ENCODE measurements around the gene SPINT2. TPM values are rescaled to one million over a fixed set of nuclear protein-coding genes. Genes with fewer than 3 reads are reported as not detected.
"Not testable (repeated sequence)": the region's sequence is repeated elsewhere in the genome, so short reads cannot be mapped to it uniquely, and the experiment has no call there.

The SPINT2 gene
- total and polyA plus RNA-seq, 5 donors, result 5.7 to 16.6 (median 10.5) TPM

DNA sequence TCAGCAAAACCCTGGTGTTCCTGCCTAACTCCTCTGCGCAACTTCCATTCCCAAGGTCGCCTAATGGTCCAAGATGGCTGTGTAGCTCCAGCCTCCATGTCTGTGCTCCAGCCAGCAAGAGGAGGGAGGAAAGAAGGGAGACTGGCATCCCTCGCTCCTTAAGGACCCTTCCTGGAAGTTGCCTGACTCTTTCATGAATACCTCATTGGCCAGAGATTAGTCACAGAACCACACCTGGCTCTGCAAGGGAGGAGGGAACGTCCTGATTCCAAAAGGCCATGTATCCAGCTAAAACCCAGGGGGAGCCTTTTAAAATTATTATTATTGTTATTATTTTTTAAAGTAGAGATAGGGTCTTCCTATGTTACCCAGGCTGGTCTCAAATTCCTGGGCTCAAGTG lies 60.1 kb downstream of the SPINT2 start:
- no peaks in the 10 kb centered on the region for H3K27me3 ChIP-seq (ENCODE audit: control insufficient read depth, insufficient read depth)
- ATAC-seq (no peak), DNase-seq (peak in 1 of 3 donors; percentile 3)
- H3K4me3 ChIP-seq (ENCODE audit: low read length), result no peak overlapping the region
- no peak overlapping the region for H3K27ac ChIP-seq (ENCODE audit: low read length)
- 94% methylated on average over 4 of the region's 4 CpGs for WGBS
- no peaks in the 10 kb centered on the region for H3K9me3 ChIP-seq (ENCODE audit: control insufficient read depth, low read length)
- H3K4me1 ChIP-seq (ENCODE audit: control insufficient read depth, insufficient read depth, low read length), result no peaks in the 10 kb centered on the region
- intact Hi-C loops (cut with DNase I), result loop anchor here in 3 of 4 donors (5.0 to 10.0 kb wide), 3 partner anchors 72 to 420 kb away; partner anchors contain the start of genes SIPA1L3 (in 1 of the 3) and WDR87 (in 1 of the 3)

DNA sequence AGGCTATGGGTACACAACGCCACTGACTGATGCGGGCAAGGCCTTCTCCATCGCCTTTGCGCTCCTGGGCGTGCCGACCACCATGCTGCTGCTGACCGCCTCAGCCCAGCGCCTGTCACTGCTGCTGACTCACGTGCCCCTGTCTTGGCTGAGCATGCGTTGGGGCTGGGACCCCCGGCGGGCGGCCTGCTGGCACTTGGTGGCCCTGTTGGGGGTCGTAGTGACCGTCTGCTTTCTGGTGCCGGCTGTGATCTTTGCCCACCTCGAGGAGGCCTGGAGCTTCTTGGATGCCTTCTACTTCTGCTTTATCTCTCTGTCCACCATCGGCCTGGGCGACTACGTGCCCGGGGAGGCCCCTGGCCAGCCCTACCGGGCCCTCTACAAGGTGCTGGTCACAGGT lies 62.2 kb downstream of the SPINT2 start:
- WGBS, result 95% methylated on average over 22 of the region's 22 CpGs
- Histone ChIP-seq H3K27ac (ENCODE audit: low read length) (no peak overlapping the region), H3K9me3 (ENCODE audit: control insufficient read depth, low read length) (no peaks in the 10 kb centered on the region), H3K4me3 (ENCODE audit: low read length) (no peak overlapping the region), H3K27me3 (ENCODE audit: control insufficient read depth, insufficient read depth) (no peaks in the 10 kb centered on the region), H3K4me1 (ENCODE audit: control insufficient read depth, insufficient read depth, low read length) (no peaks in the 10 kb centered on the region)
- DNase-seq, result peak in 1 of 3 donors; percentile 47
- no peak for ATAC-seq
- intact Hi-C loops (cut with DNase I), result loop anchor here in 1 of 4 donors (10.0 kb wide), 1 partner anchor 422 kb away; the partner anchor contains the start of genes SIPA1L3 and WDR87

DNA sequence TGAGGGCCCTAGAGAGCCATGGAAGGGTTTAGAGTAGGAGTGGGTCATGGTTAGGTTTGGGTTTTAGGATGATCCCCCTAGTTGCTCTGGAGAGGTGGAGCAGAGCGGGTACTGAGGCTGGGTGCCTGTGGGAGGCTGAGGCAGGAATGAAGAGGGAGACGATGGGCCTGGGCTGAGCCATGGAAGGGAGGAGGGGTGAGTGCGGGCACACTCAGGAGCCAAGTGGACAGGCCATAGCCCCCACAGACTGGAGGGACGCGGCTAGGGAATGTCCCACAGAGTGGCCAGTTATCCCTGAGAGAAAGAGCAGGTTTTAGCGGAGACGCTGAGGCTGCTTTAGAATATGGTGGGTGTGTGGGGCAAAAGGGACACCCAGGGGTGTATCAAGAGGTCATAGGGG lies 65.3 kb downstream of the SPINT2 start:
- ATAC-seq (no peak), DNase-seq (peak in 1 of 3 donors; percentile 14)
- Histone ChIP-seq H3K27ac (ENCODE audit: low read length) (no peak overlapping the region), H3K9me3 (ENCODE audit: control insufficient read depth, low read length) (no peaks in the 10 kb centered on the region), H3K4me1 (ENCODE audit: control insufficient read depth, insufficient read depth, low read length) (no peaks in the 10 kb centered on the region), H3K27me3 (ENCODE audit: control insufficient read depth, insufficient read depth) (no peaks in the 10 kb centered on the region), H3K4me3 (ENCODE audit: low read length) (no peak overlapping the region)
- 96% methylated on average over 7 of the region's 7 CpGs for WGBS
- intact Hi-C loops (cut with DNase I), result loop anchor here (5.0 to 10.0 kb wide), 3 partner anchors 87 to 425 kb away; partner anchors contain the start of genes SIPA1L3 (in 3 of the 4) and WDR87 (in 3 of the 4)

DNA sequence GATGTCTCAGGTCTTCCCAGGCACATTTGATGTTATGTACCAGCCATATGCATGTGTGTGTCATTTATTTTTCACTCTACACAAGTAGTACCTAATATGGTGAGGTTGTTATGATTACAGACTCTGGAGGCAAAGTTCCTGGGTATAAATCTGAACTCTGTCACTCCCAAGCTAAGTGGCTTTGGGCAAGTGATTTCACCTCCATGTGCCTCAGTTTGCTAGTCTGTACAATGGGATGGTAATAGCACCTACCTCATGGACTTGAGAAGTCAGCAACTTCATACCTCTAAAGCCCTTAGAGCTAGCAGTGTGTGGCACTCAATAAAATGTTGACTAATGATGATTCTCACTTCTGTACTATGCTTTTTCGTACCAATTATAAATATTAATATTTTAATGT lies 67.4 kb downstream of the SPINT2 start:
- DNase-seq, result no peak
- no peaks in the 10 kb centered on the region for H3K9me3 ChIP-seq (ENCODE audit: control insufficient read depth, low read length)
- no peaks in the 10 kb centered on the region for H3K4me1 ChIP-seq (ENCODE audit: control insufficient read depth, insufficient read depth, low read length)
- no peak for ATAC-seq
- no peak overlapping the region for H3K27ac ChIP-seq (ENCODE audit: low read length)
- intact Hi-C loops (cut with DNase I), result loop anchor here (2.0 to 10.0 kb wide), 4 partner anchors 89 to 427 kb away; partner anchors contain the start of genes SIPA1L3 (in 2 of the 4) and WDR87 (in 2 of the 4)
- WGBS, result 91% methylated on average over 1 of the region's 1 CpG
- H3K4me3 ChIP-seq (ENCODE audit: low read length), result no peak overlapping the region
- H3K27me3 ChIP-seq (ENCODE audit: control insufficient read depth, insufficient read depth), result no peaks in the 10 kb centered on the region

DNA sequence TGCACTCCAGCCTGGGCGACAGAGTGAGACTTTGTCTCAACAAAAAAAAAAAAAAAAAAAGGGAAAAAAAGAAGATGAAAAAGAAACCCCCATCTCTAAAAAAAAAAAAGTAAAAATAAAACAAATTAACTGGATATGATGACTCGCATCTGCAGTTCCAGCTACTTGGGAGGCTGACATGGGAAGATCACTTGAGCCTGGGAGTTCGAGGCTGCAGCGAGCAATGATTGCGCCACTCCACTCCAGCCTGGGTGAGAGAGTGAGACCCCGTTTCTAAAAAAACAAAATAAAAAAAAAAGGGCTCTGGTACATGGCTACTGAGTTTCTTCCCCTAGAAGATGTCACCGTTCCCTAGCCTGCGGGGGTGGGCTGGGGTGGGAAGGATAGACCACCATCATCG lies 68.9 kb downstream of the SPINT2 start:
- 90% methylated on average over 9 of the region's 9 CpGs for WGBS
- Histone ChIP-seq H3K4me1 (ENCODE audit: control insufficient read depth, insufficient read depth, low read length) (peaks cover 2% of the 10 kb centered on the region), H3K9me3 (ENCODE audit: control insufficient read depth, low read length) (no peaks in the 10 kb centered on the region), H3K4me3 (ENCODE audit: low read length) (no peak overlapping the region), H3K27ac (ENCODE audit: low read length) (no peak overlapping the region), H3K27me3 (ENCODE audit: control insufficient read depth, insufficient read depth) (no peaks in the 10 kb centered on the region)
- ATAC-seq (no peak), DNase-seq (peak in 1 of 3 donors; percentile 15)
- intact Hi-C loops (cut with DNase I), result loop anchor here (2.0 to 10.0 kb wide), 4 partner anchors 91 to 428 kb away; partner anchors contain the start of genes SIPA1L3 (in 2 of the 4) and WDR87 (in 2 of the 4)

DNA sequence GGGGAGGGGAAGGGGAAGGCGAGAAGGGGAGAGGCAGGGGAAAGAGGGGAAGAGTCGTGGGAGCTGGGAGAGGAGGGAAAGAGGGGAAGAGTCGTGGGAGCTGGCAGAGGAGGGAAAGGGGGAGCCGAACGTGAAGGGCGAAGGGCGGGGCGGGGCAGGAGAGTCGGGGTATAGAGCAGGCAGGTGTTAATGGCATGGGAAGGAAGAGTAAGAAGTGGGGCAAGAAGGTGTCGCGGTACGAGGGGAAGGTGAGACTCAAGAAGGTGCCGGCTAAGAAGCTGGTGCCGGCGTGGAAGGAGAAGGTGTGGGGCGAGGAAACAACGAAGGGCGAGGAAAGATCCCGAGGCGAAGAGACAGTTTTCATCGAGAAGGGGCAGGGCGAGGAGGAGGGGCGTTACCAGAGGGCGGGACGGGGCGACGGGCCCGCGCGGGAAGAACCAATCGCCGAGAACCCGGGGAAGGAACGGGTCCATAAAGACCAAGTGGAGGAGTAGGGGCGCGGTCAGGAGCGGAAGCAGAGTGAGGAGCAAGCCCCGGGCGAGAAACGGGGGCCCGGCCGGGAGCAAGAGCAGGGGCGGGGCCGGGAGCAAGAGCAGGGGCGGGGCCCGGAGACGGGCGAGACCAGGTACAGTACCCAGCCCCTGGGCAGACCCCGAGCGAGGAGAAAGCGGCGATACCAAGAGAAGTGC lies 71.7 kb downstream of the SPINT2 start:
- no peaks in the 10 kb centered on the region for H3K27me3 ChIP-seq (ENCODE audit: control insufficient read depth, insufficient read depth)
- H3K9me3 ChIP-seq (ENCODE audit: control insufficient read depth, low read length), result no peaks in the 10 kb centered on the region
- peaks cover 2% of the 10 kb centered on the region for H3K4me1 ChIP-seq (ENCODE audit: control insufficient read depth, insufficient read depth, low read length)
- peak; percentile 95 for ATAC-seq
- peak overlapping the region; percentile 88 for H3K27ac ChIP-seq (ENCODE audit: low read length)
- 1% methylated on average over 52 of the region's 52 CpGs for WGBS
- DNase-seq, result peak; percentile 96 to 98 (median 97)
- intact Hi-C loops (cut with DNase I), result loop anchor here in 3 of 4 donors (2.0 to 10.0 kb wide), 5 partner anchors 36 to 431 kb away; partner anchors contain the start of genes PSMD8 (in 2 of the 3), SIPA1L3 (in 2 of the 3) and WDR87 (in 2 of the 3)
- peak overlapping the region; percentile 73 for H3K4me3 ChIP-seq (ENCODE audit: low read length)

DNA sequence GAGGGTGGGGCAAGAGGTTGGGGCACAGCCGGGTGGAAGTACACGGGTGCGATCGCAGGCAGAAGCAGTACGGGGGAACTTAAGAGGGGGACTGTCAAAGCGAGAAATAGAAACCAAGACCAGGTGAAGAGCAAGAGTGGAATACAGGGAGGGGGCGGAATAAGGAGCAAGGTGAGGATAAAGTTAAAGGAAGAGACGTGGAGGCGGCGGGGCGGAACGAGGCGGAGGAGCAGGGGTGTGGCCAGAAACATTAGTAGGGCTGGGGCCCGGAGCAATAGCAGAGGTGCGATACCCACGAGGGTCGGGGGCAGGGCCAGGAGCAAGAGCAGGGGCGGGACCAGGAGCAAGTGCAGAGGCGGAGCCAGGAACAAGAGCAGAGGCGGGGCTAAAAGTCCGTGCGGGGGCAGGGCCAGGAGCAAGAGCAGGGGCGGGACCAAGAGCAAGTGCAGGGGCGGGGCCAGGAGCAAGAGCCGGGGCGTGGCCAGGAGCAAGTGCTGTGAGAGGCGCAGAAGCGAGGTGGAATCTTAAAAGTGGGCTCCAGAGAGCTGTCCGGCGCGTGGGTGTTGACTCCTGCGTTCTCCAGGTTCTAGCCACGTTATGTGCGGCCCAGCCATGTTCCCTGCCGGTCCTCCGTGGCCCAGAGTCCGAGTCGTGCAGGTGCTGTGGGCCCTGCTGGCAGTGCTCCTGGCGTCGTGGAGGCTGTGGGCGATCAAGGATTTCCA lies 72.4 kb downstream of the SPINT2 start:
- H3K27ac ChIP-seq (ENCODE audit: low read length), result peak overlapping the region; percentile 86
- intact Hi-C loops (cut with DNase I), result loop anchor here in 3 of 4 donors (5.0 to 10.0 kb wide), 3 partner anchors 36 to 432 kb away; partner anchors contain the start of genes PSMD8 (in 2 of the 3), SIPA1L3 (in 2 of the 3) and WDR87 (in 2 of the 3)
- ATAC-seq, result peak; percentile 87
- peak overlapping the region; percentile 73 for H3K4me3 ChIP-seq (ENCODE audit: low read length)
- H3K4me1 ChIP-seq (ENCODE audit: control insufficient read depth, insufficient read depth, low read length), result peaks cover 2% of the 10 kb centered on the region
- WGBS, result 4% methylated on average over 41 of the region's 41 CpGs
- peak; percentile 96 to 98 (median 98) for DNase-seq
- H3K9me3 ChIP-seq (ENCODE audit: control insufficient read depth, low read length), result no peaks in the 10 kb centered on the region
- H3K27me3 ChIP-seq (ENCODE audit: control insufficient read depth, insufficient read depth), result no peaks in the 10 kb centered on the region

DNA sequence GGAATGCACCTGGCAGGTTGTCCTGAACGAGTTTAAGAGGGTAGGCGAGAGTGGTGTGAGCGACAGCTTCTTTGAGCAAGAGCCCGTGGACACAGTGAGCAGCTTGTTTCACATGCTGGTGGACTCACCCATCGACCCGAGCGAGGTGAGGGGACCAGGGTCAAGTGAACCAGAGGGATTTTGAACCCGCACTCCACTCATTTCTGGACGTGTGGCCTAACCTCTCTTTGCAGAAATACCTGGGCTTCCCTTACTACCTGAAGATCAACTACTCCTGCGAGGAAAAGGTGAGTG lies 72.9 kb downstream of the SPINT2 start:
- WGBS, result 67% methylated on average over 10 of the region's 10 CpGs
- intact Hi-C loops (cut with DNase I), result loop anchor here in 3 of 4 donors (5.0 to 10.0 kb wide), 3 partner anchors 35 to 433 kb away; partner anchors contain the start of genes PSMD8 (in 2 of the 3), SIPA1L3 (in 2 of the 3) and WDR87 (in 2 of the 3)
- DNase-seq, result no peak

DNA sequence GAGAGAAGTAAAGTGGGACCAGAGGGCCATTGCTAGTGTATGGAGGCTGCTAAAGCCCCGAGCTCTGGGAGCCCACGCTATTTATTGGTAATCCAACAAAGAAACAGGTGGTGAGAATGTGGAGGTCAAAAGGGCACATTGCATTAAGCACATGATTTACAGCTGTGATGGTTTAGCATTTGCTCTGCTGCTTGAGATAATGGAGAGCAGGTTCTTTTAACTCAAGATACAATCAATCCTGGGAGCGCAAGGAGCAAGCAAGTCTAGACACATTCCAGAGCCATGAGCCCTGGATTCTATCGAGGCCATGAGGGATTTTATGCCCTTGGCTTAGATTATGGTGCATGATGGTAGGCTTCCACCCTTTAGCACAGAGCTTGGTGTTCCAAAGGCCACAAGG lies 74.6 kb downstream of the SPINT2 start:
- intact Hi-C loops (cut with DNase I), result loop anchor here in 3 of 4 donors (5.0 to 10.0 kb wide), 3 partner anchors 33 to 434 kb away; partner anchors contain the start of genes PSMD8 (in 2 of the 3), SIPA1L3 (in 2 of the 3) and WDR87 (in 2 of the 3)
- ATAC-seq; H3K4me3 ChIP-seq (ENCODE audit: low read length); H3K4me1 ChIP-seq (ENCODE audit: control insufficient read depth, insufficient read depth, low read length); H3K27ac ChIP-seq (ENCODE audit: low read length); DNase-seq; H3K27me3 ChIP-seq (ENCODE audit: control insufficient read depth, insufficient read depth); H3K9me3 ChIP-seq (ENCODE audit: control insufficient read depth, low read length): not testable (repeated sequence)
- 75% methylated on average over 4 of the region's 4 CpGs for WGBS

More for the DNA sequence above, 72.9 kb downstream of the SPINT2 start:
- Histone ChIP-seq H3K9me3 (ENCODE audit: control insufficient read depth, low read length) (no peaks in the 10 kb centered on the region), H3K27me3 (ENCODE audit: control insufficient read depth, insufficient read depth) (no peaks in the 10 kb centered on the region), H3K4me1 (ENCODE audit: control insufficient read depth, insufficient read depth, low read length) (peaks cover 2% of the 10 kb centered on the region), H3K4me3 (ENCODE audit: low read length) (peak overlapping the region; percentile 73), H3K27ac (ENCODE audit: low read length) (no peak overlapping the region)
- ATAC-seq, result no peak

DNA sequence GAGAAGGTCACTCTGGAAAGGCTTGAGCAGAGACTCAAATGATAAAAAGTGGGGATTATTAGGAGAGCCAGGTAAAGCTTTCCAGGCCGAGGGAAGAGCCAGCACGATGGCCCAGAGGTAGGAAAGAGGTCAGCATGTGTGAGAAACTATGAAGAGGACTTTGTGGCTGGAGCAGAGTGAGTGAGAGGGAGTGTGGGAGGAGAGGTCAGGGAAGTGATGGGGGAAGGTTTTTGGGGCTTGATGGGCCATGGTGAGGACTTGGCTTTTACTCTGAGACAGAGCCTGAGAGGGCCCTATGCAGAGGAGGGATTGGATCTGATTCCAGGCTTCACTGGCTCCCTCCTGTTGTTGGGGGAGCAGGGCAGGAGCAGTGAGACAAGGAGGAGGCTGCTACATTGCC lies 76.6 kb downstream of the SPINT2 start:
- intact Hi-C loops (cut with DNase I), result no loop called here
- peak in 1 of 3 donors; percentile 16 for DNase-seq
- Histone ChIP-seq H3K27me3 (ENCODE audit: control insufficient read depth, insufficient read depth) (no peaks in the 10 kb centered on the region), H3K4me1 (ENCODE audit: control insufficient read depth, insufficient read depth, low read length) (peaks cover 2% of the 10 kb centered on the region), H3K4me3 (ENCODE audit: low read length) (no peak overlapping the region), H3K9me3 (ENCODE audit: control insufficient read depth, low read length) (no peaks in the 10 kb centered on the region), H3K27ac (ENCODE audit: low read length) (no peak overlapping the region)
- 90% methylated on average over 2 of the region's 2 CpGs for WGBS
- no peak for ATAC-seq

Data from right cardiac atrium (tissue), 5 donors.